AG09309 (cell line): ENCODE measurements around the gene ABCB11.
A peak's percentile ranks its signal among the peaks of the same experiment; 100 is the strongest.

Source experiments
- DNase-seq: peaks from one replicate; pipeline ENCODE4 v3.0.0-alpha.2; 2010; ENCODE audit warnings: low read depth
- H3K4me3 ChIP-seq: 2 replicates; pipeline ENCODE4 v1.5.1; 2011; ENCODE audit warnings: mild to moderate bottlenecking, low read depth, low read length, moderate library complexity; ENCODE audit not compliant: control insufficient read depth
- TF ChIP-seq, protein P1 (sequence below): IDR thresholded peaks from 2 replicates; pipeline ENCODE4 v1.5.1; 2011; ENCODE audit warnings: mild to moderate bottlenecking, low read depth, low read length, inconsistent platforms; ENCODE audit not compliant: insufficient read depth, control insufficient read depth; ENCODE audit errors: missing control alignments

ABCB11 gene

DNA sequence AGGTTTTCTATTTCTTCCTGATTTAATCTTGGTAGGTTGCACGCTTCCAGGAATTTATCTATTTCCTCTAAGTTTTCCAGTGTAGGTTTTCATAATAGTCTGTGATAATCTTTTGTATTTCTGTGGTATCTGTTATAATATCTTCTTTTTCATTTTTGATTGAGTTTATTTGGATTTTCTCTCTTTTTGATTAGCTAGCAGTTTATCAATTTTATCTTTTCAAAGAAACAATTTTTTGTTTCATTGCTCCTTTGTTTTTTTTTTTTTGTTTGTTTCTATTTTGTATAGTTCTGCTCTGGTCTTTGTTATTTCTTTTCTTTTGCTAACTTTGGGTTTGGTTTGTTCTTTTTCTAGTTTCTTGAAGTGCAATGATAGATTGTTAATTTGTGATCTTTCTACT lies 78.7 kb downstream of the ABCB11 start:
- TF ChIP-seq, protein P1, sequence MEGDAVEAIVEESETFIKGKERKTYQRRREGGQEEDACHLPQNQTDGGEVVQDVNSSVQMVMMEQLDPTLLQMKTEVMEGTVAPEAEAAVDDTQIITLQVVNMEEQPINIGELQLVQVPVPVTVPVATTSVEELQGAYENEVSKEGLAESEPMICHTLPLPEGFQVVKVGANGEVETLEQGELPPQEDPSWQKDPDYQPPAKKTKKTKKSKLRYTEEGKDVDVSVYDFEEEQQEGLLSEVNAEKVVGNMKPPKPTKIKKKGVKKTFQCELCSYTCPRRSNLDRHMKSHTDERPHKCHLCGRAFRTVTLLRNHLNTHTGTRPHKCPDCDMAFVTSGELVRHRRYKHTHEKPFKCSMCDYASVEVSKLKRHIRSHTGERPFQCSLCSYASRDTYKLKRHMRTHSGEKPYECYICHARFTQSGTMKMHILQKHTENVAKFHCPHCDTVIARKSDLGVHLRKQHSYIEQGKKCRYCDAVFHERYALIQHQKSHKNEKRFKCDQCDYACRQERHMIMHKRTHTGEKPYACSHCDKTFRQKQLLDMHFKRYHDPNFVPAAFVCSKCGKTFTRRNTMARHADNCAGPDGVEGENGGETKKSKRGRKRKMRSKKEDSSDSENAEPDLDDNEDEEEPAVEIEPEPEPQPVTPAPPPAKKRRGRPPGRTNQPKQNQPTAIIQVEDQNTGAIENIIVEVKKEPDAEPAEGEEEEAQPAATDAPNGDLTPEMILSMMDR = no peak
- H3K4me3 ChIP-seq = no peak overlapping the region
- no peak for DNase-seq

DNA sequence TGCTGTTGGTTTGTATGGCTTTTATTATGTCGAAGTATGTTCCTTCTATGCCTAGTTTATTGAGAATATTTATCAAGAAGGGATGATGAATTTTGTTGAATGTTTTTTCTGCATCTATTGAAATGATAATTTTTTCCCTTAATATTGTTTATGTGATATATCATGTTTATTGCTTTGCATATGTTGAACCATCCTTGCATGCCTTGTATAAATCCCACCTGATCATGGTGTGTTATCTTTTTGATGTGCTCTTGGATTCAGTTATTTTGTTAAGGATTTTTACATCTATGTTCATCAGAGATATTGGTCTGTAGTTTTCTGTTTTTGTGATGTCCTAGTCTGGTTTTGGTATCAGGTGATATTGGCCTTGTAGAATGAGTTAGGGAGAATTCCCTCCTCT lies 79.3 kb downstream of the ABCB11 start:
- DNase-seq = no peak
- no peak overlapping the region for H3K4me3 ChIP-seq
- TF ChIP-seq, protein P1 = no peak

DNA sequence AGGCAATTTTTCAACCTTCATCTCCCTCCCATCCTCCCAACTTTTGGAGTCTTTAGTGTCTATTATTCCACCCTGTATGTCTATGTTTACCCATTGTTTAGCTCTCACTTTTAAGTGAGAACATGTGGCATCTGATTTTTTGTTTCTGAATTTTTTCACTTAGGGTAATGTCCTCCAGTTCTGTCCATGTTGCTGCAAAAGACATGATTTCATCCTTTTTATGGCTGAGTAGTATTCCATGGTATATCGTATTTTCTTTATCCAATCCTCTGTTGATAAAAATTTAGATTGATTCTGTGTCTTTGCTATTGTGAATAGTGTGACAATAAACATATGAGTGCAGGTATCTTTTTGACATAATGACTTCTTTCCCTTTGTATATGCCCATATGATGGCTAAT lies 81.8 kb downstream of the ABCB11 start:
- no peak overlapping the region for H3K4me3 ChIP-seq
- no peak for DNase-seq
- TF ChIP-seq, protein P1 = no peak

DNA sequence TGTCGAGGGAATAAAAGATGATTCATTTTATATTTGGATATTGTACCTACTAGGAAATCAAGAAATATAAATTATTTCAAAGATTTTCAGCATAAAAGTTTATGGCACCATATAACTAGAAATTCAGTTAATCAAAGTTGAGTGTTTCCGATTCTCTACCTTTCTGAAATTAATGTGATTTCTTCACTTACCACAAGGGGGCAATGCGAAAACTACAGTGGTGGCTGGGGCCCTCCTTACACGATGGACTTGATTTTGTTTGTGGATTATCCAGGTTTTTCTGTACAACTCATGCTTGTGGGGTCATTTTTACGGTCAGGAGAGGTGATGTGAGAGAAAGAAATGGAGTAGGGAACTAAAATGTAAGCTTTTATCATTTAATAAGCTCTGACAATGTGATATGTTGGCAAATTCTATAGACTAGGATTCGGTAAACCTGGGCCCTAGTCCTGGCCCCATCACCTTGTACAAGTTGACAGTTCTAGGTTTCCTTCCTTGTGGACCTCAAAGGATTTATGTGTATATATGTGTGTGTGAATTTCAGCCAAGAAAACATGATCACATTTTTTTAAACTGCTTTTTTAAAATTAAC lies 82.4 kb downstream of the ABCB11 start:
- TF ChIP-seq, protein P1 = peak; percentile 58
- DNase-seq = no peak
- H3K4me3 ChIP-seq = no peak overlapping the region

DNA sequence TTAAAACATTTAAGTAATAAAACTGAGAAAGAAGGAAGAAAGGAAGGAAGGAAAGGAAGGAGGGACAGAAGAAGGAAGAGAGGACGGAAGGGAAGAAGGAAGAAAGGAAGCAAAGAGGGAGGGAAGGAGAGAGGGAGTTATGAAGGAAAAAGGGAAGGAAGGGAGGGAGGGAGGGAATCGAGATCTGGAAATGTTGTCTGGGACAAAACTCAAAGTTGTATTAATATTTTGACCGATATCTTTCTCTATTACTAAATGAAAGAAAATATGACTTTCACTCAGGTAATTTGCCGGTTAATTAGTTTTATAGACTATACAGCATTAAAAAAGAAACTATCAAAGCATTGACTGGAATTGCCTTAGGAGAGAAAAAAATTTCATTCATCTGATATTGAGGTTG lies 85.6 kb downstream of the ABCB11 start:
- TF ChIP-seq, protein P1 = no peak
- no peak overlapping the region for H3K4me3 ChIP-seq

DNA sequence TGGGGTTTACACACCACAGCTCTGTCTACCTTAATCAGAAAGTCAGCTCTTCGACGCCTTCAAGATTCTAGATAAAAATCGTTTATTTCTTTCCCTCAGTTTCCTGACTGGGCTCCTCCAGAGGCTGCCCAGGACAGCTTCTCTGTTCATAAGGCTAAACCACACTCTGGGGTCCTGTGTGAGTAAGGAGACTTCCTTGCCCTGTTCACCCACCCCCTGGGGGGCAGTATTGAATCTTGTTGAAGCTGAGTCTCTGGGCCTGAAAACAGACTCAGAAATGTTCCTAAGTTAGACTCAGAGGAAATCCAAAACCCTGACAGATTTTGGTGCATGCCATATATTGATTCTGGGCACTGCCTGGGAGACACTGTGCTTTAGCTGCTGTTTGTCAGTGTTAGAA lies 87.1 kb downstream of the ABCB11 start:
- TF ChIP-seq, protein P1 = no peak
- H3K4me3 ChIP-seq = no peak overlapping the region
- no peak for DNase-seq

More for the DNA sequence above, 85.6 kb downstream of the ABCB11 start:
- no peak for DNase-seq

DNA sequence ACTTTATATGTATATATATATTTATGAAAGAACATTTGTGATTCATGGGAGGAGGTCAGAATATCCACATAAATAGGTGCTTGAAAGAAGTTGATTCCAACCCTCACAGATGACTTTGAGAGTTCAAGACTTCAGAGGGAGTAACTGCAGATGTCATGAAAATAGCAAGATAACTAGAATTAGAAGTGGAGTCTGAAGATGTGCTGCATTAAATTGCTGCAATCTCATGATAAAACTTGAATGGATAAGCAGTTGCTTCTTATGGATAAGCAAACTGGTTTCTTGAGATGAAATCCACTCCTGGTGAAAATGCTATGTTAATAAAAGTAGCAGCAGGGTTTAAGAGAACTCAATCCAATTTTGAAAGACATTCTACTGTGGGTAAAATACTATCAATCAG lies 89.8 kb downstream of the ABCB11 start:
- TF ChIP-seq, protein P1 = no peak
- no peak overlapping the region for H3K4me3 ChIP-seq
- DNase-seq = no peak
